Right renal cortex interstitium (tissue), 3 donors: ENCODE results near the gene ABCD2. TPM values are rescaled to one million over a fixed set of nuclear protein-coding genes. Genes with fewer than 3 reads are reported as not detected.
"Not testable (repeated sequence)": the region's sequence is repeated elsewhere in the genome, so short reads cannot be mapped to it uniquely, and the experiment has no call there.

ENCODE experiments used
- DNase-seq, 3 donors: peaks; one replicate each; pipeline ENCODE4 v3.0.0-alpha.2; 2013; ENCODE audit warnings: low read depth in 3 of 3, low spot score in 2 of 3
- polyA plus RNA-seq, 3 donors: library from polyadenylated mRNA; unstranded; fragments of 120-200 nt; gene quantifications; one replicate each; pipeline ENCODE4 v1.2.1, GENCODE V29; 2013; ENCODE audit not compliant: insufficient read length in 3 of 3

Gene ABCD2
- polyA plus RNA-seq, 3 donors: 0.03 to 0.07 (median 0.07) TPM

DNA sequence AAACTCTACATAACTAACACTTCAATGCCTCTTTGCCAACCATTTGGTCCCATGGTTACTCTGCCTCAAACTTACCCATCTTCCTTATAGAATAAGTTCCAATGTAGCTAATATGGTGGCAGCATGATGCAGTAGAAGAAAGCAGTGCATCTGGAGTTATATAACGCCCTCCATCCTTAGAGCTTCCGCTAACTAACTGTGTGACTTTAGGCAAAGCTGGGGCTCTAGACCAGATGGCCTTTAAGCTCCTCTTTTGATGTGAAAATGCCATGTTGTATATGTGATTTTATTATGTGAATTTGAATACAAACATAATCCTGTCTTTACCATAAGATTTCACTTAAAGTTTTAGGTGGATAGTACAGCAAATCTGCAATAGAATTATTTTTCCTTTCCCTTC is 6.1 kb downstream of the ABCD2 start:
- DNase-seq: no peak

DNA sequence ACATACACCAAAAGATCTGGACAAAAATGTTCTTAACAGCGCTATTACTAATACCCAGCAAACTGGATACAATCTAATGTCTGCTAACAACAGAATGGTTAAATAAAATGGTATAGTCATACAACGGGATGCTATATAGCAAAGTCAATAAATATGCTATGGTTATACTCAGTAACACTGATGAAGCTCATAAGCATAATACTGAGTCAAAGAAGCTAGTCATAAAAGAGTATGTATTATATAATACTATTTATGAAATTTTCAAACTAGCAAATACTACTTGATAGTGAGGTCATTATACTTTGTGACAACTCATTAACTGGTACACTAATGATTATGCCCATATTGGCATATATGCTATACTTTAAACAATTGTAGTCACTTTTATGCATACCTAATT is 7.4 kb downstream of the ABCD2 start:
- DNase-seq: no peak

- DNase-seq: no peak
Observed at GRCh38 chr12:39611818-39612217, 7.8 kb downstream of the ABCD2 start.

- no peak for DNase-seq
Observed at GRCh38 chr12:39610436-39611025, 9.1 kb downstream of the ABCD2 start.

- DNase-seq: no peak
Observed at GRCh38 chr12:39606712-39607423, 12.7 kb downstream of the ABCD2 start.

DNA sequence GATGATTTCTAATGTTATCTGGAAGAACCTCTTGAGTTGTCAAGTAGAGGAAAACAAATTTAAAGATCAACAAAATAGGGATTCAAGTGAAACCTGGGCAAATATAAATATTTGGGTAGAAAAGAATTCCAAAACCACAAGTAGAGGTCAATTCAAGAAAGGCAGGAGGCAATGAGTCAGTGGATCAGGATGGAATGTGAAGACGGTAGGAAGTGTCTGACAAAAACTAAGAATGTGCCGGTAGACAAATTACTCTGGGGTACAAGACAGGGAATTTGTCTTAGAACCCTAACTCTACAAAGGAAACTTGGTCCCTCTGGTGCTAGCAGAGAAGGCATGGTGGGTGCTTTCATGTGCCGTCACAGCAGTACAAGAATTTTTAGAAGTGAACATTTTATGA is 13.6 kb downstream of the ABCD2 start:
- DNase-seq: no peak

DNA sequence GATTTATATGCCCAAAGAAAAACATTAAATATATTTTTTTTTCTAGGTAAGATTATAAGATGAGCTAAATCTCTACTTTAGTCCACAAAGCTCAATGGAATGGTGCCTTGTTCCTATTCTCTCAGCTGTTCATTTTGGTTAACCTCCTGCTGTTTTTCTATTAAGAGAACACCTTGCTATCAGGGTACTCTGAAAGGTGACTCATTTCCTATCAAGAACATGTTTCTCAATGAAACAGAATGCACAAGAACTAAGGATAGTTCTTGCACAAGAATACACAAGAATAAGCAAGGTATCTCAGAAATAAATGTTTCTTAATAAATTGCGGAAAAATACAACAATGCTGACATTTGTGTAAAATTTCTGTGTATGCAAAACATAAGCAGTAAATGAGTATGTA is 14.1 kb downstream of the ABCD2 start:
- DNase-seq: no peak

GRCh38 chr12:39603065-39603464 is 16.5 kb downstream of the ABCD2 start:
- DNase-seq: no peak

- not testable (repeated sequence) for DNase-seq
Observed at GRCh38 chr12:39601951-39602350, 17.7 kb downstream of the ABCD2 start.

GRCh38 chr12:39595928-39596327 is 23.7 kb downstream of the ABCD2 start:
- no peak for DNase-seq

- no peak for DNase-seq
Observed at GRCh38 chr12:39592295-39592694, 27.3 kb downstream of the ABCD2 start.

DNA sequence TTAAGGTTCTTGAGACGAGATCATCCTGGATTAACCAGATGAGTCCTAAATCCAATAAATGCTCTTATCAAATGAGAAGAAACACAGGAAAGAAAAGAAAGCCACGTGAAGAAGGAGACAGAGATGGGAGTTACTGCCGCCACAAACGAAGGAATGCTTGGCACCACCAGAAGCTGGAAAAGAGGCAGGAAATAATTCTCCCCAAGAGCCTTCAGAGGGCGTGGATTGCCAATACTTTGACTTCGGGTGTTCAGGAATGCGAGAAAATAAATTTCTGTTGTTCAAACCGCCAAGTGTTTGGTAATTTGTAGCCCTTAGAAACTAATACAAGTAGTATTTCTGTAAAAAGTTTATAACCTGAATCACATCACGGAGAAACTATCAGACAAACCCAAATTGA is 31.3 kb downstream of the ABCD2 start:
- DNase-seq: no peak

DNA sequence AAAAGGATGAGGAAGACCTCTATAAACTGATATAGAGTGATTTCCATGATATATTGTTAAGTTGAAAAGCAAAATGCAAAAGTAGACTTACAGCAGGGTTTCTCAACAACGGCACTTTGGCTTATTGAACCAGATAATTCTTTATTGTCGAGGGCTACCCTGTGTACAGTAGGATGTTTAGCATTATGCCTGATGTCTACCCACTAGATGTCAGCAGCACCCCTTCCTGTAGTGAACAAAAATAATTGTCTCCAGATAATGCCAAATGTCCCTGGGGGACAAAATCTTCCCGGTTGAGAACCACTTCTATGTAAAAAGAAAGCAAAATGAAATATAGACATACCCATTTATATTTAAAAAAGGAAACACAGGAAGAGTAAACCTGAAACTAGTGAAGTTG is 32.4 kb downstream of the ABCD2 start:
- DNase-seq: no peak

- DNase-seq: no peak
Observed at GRCh38 chr12:39586816-39587215, 32.8 kb downstream of the ABCD2 start.

- DNase-seq: no peak
Observed at GRCh38 chr12:39581592-39581991, 38.0 kb downstream of the ABCD2 start.

DNA sequence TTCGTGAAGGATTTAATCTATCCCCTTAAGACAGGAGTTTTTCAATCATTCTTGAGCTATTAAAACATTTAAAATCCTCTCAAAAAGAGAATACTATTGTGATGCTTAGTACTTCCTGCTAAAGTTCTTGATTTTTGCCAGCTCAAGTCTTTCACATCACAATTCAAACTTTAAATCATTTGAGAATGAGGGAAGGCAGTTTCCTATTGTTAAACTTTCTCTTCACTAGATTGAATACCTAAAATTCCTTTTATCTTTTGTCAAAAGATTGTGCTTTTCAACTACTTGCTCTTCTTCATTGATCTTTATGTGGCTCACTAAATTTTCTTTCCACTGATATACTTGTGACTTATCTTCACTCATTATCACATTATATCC is 44.1 kb downstream of the ABCD2 start:
- no peak for DNase-seq

DNA sequence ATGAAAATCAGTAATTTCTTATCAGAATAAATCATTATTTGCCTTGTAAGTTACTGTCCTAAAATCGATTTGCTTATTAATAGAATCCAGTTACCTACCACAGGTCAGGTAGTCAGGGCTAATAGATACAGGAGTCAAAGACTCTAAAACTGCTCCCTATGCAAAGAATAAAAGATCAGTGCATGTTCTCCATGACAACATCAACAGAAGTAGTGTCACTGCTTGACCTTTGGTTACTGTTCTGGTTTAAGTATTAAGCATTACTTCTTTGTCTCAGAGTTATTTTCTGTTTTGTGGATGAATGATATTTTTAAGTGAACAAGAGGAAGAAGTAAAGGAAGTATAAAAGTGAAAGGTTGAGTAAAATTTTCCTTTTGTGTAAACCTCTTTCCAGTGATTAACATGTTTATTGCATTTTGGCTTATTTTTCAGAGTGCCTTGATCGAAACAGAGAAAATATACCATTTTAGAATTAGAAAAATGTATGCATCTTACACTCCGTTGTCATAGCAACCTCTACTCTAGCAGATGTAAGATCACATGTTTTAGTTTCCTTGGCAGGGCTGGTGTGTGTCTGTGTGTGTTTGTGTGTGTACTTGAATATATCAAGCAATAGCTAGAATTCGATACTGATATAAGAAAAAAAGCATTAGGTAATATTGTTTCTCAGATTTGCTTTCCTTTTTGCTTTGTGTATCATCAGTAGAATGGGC is 44.7 kb downstream of the ABCD2 start:
- DNase-seq: no peak

DNA sequence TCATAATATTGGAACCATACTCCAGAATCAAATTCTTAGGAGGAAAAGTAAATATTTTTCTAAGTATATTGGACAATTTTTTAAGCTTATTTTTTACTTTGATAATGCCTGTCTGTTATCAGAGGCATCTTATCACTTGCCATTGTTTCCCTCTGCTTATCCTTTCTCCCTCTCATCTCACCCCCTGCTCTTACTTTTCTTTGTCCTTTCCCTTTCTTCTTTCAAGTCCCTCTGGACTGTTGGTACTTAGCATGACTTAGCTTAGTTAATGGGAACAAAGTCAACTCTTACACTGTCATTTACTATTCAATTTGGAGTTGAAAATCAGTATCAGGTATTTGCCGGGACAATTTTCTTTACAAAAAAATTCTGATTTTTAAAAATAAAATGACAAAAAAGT is 45.2 kb downstream of the ABCD2 start:
- no peak for DNase-seq

DNA sequence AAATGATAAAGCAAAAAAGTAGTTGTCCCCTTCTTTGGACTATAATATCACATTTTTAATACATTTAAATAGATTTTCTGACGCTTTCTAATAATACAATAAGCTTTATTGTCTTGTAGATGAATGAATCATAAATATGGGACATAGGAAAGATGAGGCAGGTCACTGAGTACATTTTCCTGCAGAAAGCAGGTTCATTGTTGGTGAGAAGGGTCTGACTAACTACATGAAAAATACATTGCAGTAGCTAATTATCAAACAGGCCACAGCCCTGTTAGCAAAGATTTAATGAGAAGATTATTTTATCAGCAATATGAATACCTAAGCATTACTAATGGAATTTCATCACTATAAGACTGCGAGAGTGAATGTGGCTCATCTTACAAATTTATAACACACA is 45.6 kb downstream of the ABCD2 start:
- DNase-seq: no peak

DNA sequence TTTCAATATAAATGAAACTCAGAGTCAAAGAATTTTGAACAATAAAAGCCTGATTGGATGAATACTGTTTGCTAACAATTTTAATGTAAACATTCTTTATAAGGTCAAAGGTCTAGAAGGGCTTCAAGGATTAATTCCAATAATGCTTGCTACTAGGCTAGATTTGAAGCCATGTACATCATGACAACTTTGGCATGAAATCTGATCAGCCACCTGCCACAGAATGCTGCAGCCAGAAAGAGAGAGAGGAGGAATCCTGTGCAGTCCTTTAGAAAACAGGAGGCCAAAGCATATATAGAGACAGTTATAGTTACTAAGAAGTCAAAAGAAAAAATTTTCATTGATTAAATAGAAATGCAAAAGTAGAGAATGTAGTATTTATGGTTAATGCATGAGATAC is 47.1 kb downstream of the ABCD2 start:
- no peak for DNase-seq

DNA sequence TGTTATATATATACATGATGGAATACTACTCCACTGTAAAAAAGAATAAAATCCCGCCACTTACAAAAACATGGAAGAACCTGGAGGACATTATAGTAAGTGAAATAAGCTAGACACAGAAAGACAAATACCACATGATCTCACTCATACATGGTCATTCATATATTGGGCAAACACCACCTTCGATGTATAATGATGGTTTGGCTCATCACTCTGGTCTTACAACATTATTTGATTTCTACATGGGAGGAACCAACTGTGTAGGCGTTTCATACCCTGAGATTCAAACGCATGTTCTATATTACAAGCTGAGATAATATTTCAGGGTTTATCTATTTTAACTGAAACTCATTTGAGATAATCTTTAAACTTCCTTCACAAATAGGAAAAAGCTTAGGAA is 48.3 kb downstream of the ABCD2 start:
- DNase-seq: no peak

- DNase-seq: no peak
Observed at GRCh38 chr12:39553476-39553875, 66.1 kb downstream of the ABCD2 start.
